ENCODE data around the gene GNAT2. TPM values are rescaled to one million over a fixed set of nuclear protein-coding genes. Genes with fewer than 3 reads are reported as not detected.

The GNAT2 gene
- total RNA-seq, 1 donor from 2014 or later, result not detected

- no peak overlapping the region for H3K27ac Mint-ChIP-seq (ENCODE audit: unreplicated experiment)
- H3K79me2 ChIP-seq (ENCODE audit: insufficient read depth, low read length), result no peaks in the 10 kb centered on the region
- no peak overlapping the region for H3K27ac ChIP-seq (ENCODE audit: low read depth, low read length)
- H3K4me3 Mint-ChIP-seq (ENCODE audit: unreplicated experiment), result no peak overlapping the region
- no peak overlapping the region for H3K4me3 ChIP-seq (ENCODE audit: insufficient read depth, low read depth, low read length)
- H3K4me1 Mint-ChIP-seq (ENCODE audit: low read depth, unreplicated experiment), result peaks cover 11% of the 10 kb centered on the region
- no peak overlapping the region for H2AFZ ChIP-seq (ENCODE audit: low read depth, low read length)
- no peaks in the 10 kb centered on the region for H3K27me3 ChIP-seq (ENCODE audit: insufficient read depth, low read length)
- FAIRE-seq (no peak), DNase-seq (ENCODE audit: low read depth) (no peak)
- no peaks in the 10 kb centered on the region for H3K36me3 ChIP-seq (ENCODE audit: insufficient read depth, low read length)
- H3K4me2 ChIP-seq (ENCODE audit: low read length), result no peak overlapping the region
- no peaks in the 10 kb centered on the region for H3K9me3 Mint-ChIP-seq (ENCODE audit: unreplicated experiment)
- no peaks in the 10 kb centered on the region for H3K36me3 Mint-ChIP-seq (ENCODE audit: low read depth, unreplicated experiment)
- no peaks in the 10 kb centered on the region for H3K9me3 ChIP-seq (ENCODE audit: insufficient read depth, low read depth, low read length)
- H3K9ac ChIP-seq (ENCODE audit: low read length), result no peak overlapping the region
- no peak for TF ChIP-seq CTCF (IDR thresholded peaks at IDR 0.05; ENCODE audit: insufficient read depth, low read depth, low read length)
- TF ChIP-seq EZH2 (IDR thresholded peaks at IDR 0.05; ENCODE audit: insufficient read depth, low read length), result no peak
- H4K20me1 ChIP-seq (ENCODE audit: insufficient read depth, low read length), result no peaks in the 10 kb centered on the region
- H3K27me3 Mint-ChIP-seq (ENCODE audit: low read depth, unreplicated experiment), result peaks cover 17% of the 10 kb centered on the region
- H3K4me1 ChIP-seq (ENCODE audit: insufficient read depth, low read length), result peaks cover 12% of the 10 kb centered on the region
These were observed 20.4 kb upstream of the GNAT2 start for GRCh38 chr1:109639841-109640184.

GRCh38 chr1:109639063-109639840, 19.8 kb upstream of the GNAT2 start:
- Histone ChIP-seq H3K79me2 (ENCODE audit: insufficient read depth, low read length) (no peaks in the 10 kb centered on the region), H3K9me3 (ENCODE audit: insufficient read depth, low read depth, low read length) (no peaks in the 10 kb centered on the region), H3K27ac (ENCODE audit: low read depth, low read length) (no peak overlapping the region), H3K9ac (ENCODE audit: low read length) (no peak overlapping the region), H3K36me3 (ENCODE audit: insufficient read depth, low read length) (no peaks in the 10 kb centered on the region), H3K4me3 (ENCODE audit: insufficient read depth, low read depth, low read length) (no peak overlapping the region), H2AFZ (ENCODE audit: low read depth, low read length) (no peak overlapping the region), H3K4me1 (ENCODE audit: insufficient read depth, low read length) (peaks cover 12% of the 10 kb centered on the region), H4K20me1 (ENCODE audit: insufficient read depth, low read length) (no peaks in the 10 kb centered on the region), H3K27me3 (ENCODE audit: insufficient read depth, low read length) (no peaks in the 10 kb centered on the region), H3K4me2 (ENCODE audit: low read length) (no peak overlapping the region)
- FAIRE-seq, result no peak
- H3K27me3 Mint-ChIP-seq (ENCODE audit: low read depth, unreplicated experiment), result peaks cover 17% of the 10 kb centered on the region
- no peak overlapping the region for H3K27ac Mint-ChIP-seq (ENCODE audit: unreplicated experiment)
- H3K36me3 Mint-ChIP-seq (ENCODE audit: low read depth, unreplicated experiment), result no peaks in the 10 kb centered on the region
- no peaks in the 10 kb centered on the region for H3K9me3 Mint-ChIP-seq (ENCODE audit: unreplicated experiment)
- no peak for DNase-seq (ENCODE audit: low read depth)
- H3K4me3 Mint-ChIP-seq (ENCODE audit: unreplicated experiment), result no peak overlapping the region
- no peak for TF ChIP-seq EZH2 (IDR thresholded peaks at IDR 0.05; ENCODE audit: insufficient read depth, low read length)
- TF ChIP-seq CTCF (IDR thresholded peaks at IDR 0.05; ENCODE audit: insufficient read depth, low read depth, low read length), result no peak
- peaks cover 11% of the 10 kb centered on the region for H3K4me1 Mint-ChIP-seq (ENCODE audit: low read depth, unreplicated experiment)

GRCh38 chr1:109637446-109637845, 18.0 kb upstream of the GNAT2 start:
- Histone ChIP-seq H3K79me2 (ENCODE audit: insufficient read depth, low read length) (no peaks in the 10 kb centered on the region), H3K27me3 (ENCODE audit: insufficient read depth, low read length) (no peaks in the 10 kb centered on the region), H3K27ac (ENCODE audit: low read depth, low read length) (no peak overlapping the region), H3K4me3 (ENCODE audit: insufficient read depth, low read depth, low read length) (no peak overlapping the region), H3K9ac (ENCODE audit: low read length) (no peak overlapping the region), H3K36me3 (ENCODE audit: insufficient read depth, low read length) (no peaks in the 10 kb centered on the region), H3K9me3 (ENCODE audit: insufficient read depth, low read depth, low read length) (no peaks in the 10 kb centered on the region), H4K20me1 (ENCODE audit: insufficient read depth, low read length) (peaks cover 5% of the 10 kb centered on the region), H2AFZ (ENCODE audit: low read depth, low read length) (no peak overlapping the region), H3K4me1 (ENCODE audit: insufficient read depth, low read length) (peaks cover 5% of the 10 kb centered on the region), H3K4me2 (ENCODE audit: low read length) (no peak overlapping the region)
- peaks cover 13% of the 10 kb centered on the region for H3K4me1 Mint-ChIP-seq (ENCODE audit: low read depth, unreplicated experiment)
- no peak overlapping the region for H3K27ac Mint-ChIP-seq (ENCODE audit: unreplicated experiment)
- peaks cover 13% of the 10 kb centered on the region for H3K27me3 Mint-ChIP-seq (ENCODE audit: low read depth, unreplicated experiment)
- no peaks in the 10 kb centered on the region for H3K36me3 Mint-ChIP-seq (ENCODE audit: low read depth, unreplicated experiment)
- DNase-seq (ENCODE audit: low read depth) (no peak), FAIRE-seq (no peak)
- H3K4me3 Mint-ChIP-seq (ENCODE audit: unreplicated experiment), result no peak overlapping the region
- TF ChIP-seq EZH2 (IDR thresholded peaks at IDR 0.05; ENCODE audit: insufficient read depth, low read length) (no peak), CTCF (IDR thresholded peaks at IDR 0.05; ENCODE audit: insufficient read depth, low read depth, low read length) (no peak)
- no peaks in the 10 kb centered on the region for H3K9me3 Mint-ChIP-seq (ENCODE audit: unreplicated experiment)

All from astrocyte (in vitro differentiated cells and primary cell).